Activated naive CD4-positive, alpha-beta T cell treated with anti-CD3 and anti-CD28 coated beads, Interleukin-2, amount 10 ng/mL, durations not matched to agents 7 days and 5 days (primary cell): ENCODE data around the gene SCFD2.
"Not testable (repeated sequence)": the region's sequence is repeated elsewhere in the genome, so short reads cannot be mapped to it uniquely, and the experiment has no call there.

Experiments used
- CTCF ChIA-PET: fragments of 350-600 bp; sonication (Branson Sonifier 250); formaldehyde crosslinking; loops from one replicate; lab custom pipeline; 2021; ENCODE audit warnings: antibody characterized with exemption; lab: Charles Lee
- DNase-seq: peaks from one replicate; pipeline ENCODE4 v3.0.0-alpha.2; 2020
- H3K27ac Mint-ChIP-seq: one replicate; pipeline ENCODE4 v1.8.0; 2021; ENCODE audit warnings: mild to moderate bottlenecking, moderate library complexity, mixed read lengths
- H3K27me3 Mint-ChIP-seq: one replicate; pipeline ENCODE4 v1.8.0; 2021; ENCODE audit warnings: mild to moderate bottlenecking, mixed read lengths
- H3K36me3 Mint-ChIP-seq: one replicate; pipeline ENCODE4 v1.8.0; 2021; ENCODE audit warnings: mixed read lengths
- H3K4me1 Mint-ChIP-seq: one replicate; pipeline ENCODE4 v1.8.0; 2021; ENCODE audit warnings: mixed read lengths
- H3K4me3 Mint-ChIP-seq: one replicate; pipeline ENCODE4 v1.8.0; 2021; ENCODE audit warnings: mild to moderate bottlenecking, moderate library complexity, mixed read lengths
- H3K9me3 Mint-ChIP-seq: one replicate; pipeline ENCODE4 v1.8.0; 2021; ENCODE audit warnings: mixed read lengths

Gene SCFD2

GRCh38 chr4:53365486-53366300 is at the start of gene SCFD2:
Gene SCFD2, minus strand, starts transcription at chr4:53366061.
- CTCF ChIA-PET = interaction anchor here (0.9 to 1.3 kb wide), 2 partner anchors 12 to 349 kb away, joined by 3 read pairs; partner anchors contain the start of gene FIP1L1
- Mint-ChIP-seq H3K27ac (peak within 1 kb of the TSS; percentile 98), H3K27me3 (peaks cover 10% of the 10 kb centered on the region), H3K4me1 (peaks cover 49% of the 10 kb centered on the region), H3K9me3 (no peaks in the 10 kb centered on the region), H3K36me3 (peaks cover 15% of the 10 kb centered on the region), H3K4me3 (peak within 1 kb of the TSS; percentile 96)
- peak; percentile 99 for DNase-seq

- DNase-seq, H3K27me3 Mint-ChIP-seq, CTCF ChIA-PET, H3K4me3 Mint-ChIP-seq, H3K9me3 Mint-ChIP-seq, H3K27ac Mint-ChIP-seq: not testable (repeated sequence)
- H3K4me1 Mint-ChIP-seq = peaks cover 36% of the 10 kb centered on the region
- H3K36me3 Mint-ChIP-seq = peaks cover 53% of the 10 kb centered on the region
These were observed 43.6 kb upstream of the SCFD2 start for GRCh38 chr4:53409479-53409878.

- Mint-ChIP-seq H3K4me1 (peaks cover 31% of the 10 kb centered on the region), H3K4me3 (no peak overlapping the region), H3K9me3 (no peaks in the 10 kb centered on the region), H3K36me3 (peaks cover 24% of the 10 kb centered on the region), H3K27me3 (no peaks in the 10 kb centered on the region), H3K27ac (no peak overlapping the region)
- CTCF ChIA-PET = no interaction called here
- no peak for DNase-seq
These were observed 14.4 kb upstream of the SCFD2 start for GRCh38 chr4:53380221-53380620.

- CTCF ChIA-PET = no interaction called here
- peak overlapping the region; percentile 92 for H3K27ac Mint-ChIP-seq
- peak overlapping the region; percentile 88 for H3K4me3 Mint-ChIP-seq
- peaks cover 31% of the 10 kb centered on the region for H3K4me1 Mint-ChIP-seq
- H3K36me3 Mint-ChIP-seq = peaks cover 14% of the 10 kb centered on the region
- H3K9me3 Mint-ChIP-seq = no peaks in the 10 kb centered on the region
- H3K27me3 Mint-ChIP-seq = peaks cover 3% of the 10 kb centered on the region
- DNase-seq = no peak
These were observed 12.3 kb upstream of the SCFD2 start for GRCh38 chr4:53378171-53378482.

- peak; percentile 96 for DNase-seq
- peaks cover 3% of the 10 kb centered on the region for H3K27me3 Mint-ChIP-seq
- H3K36me3 Mint-ChIP-seq = peaks cover 12% of the 10 kb centered on the region
- peaks cover 31% of the 10 kb centered on the region for H3K4me1 Mint-ChIP-seq
- CTCF ChIA-PET = interaction anchor here (0.7 kb wide), 1 partner anchor 11 kb away, joined by 3 read pairs; no protein-coding TSS in a partner anchor
- H3K4me3 Mint-ChIP-seq = peak within 1 kb of the TSS; percentile 88
- H3K9me3 Mint-ChIP-seq = no peaks in the 10 kb centered on the region
- peak within 1 kb of the TSS; percentile 92 for H3K27ac Mint-ChIP-seq
These were observed 11.7 kb upstream of the SCFD2 start, which contains the start of gene FIP1L1 for GRCh38 chr4:53377319-53378170. Gene FIP1L1, plus strand, starts transcription at chr4:53377641. Its CDS starts 198 bp downstream, at chr4:53377839.

- no peaks in the 10 kb centered on the region for H3K9me3 Mint-ChIP-seq
- peak overlapping the region; percentile 92 for H3K27ac Mint-ChIP-seq
- CTCF ChIA-PET = interaction anchor here (0.7 kb wide), 1 partner anchor 10 kb away, joined by 3 read pairs; no protein-coding TSS in a partner anchor
- H3K4me3 Mint-ChIP-seq = peak overlapping the region; percentile 88
- H3K27me3 Mint-ChIP-seq = peaks cover 3% of the 10 kb centered on the region
- H3K4me1 Mint-ChIP-seq = peaks cover 28% of the 10 kb centered on the region
- H3K36me3 Mint-ChIP-seq = peaks cover 9% of the 10 kb centered on the region
- DNase-seq = no peak
These were observed 11.0 kb upstream of the SCFD2 start for GRCh38 chr4:53376900-53377299.

GRCh38 chr4:53374777-53375258 is 9.0 kb upstream of the SCFD2 start:
- CTCF ChIA-PET = no interaction called here
- DNase-seq = no peak
- Mint-ChIP-seq H3K4me3 (no peak overlapping the region), H3K27ac (no peak overlapping the region), H3K27me3 (peaks cover 11% of the 10 kb centered on the region), H3K9me3 (no peaks in the 10 kb centered on the region), H3K4me1 (peaks cover 21% of the 10 kb centered on the region), H3K36me3 (peaks cover 3% of the 10 kb centered on the region)

GRCh38 chr4:53371843-53372521 is 6.1 kb upstream of the SCFD2 start:
- Mint-ChIP-seq H3K4me1 (peaks cover 5% of the 10 kb centered on the region), H3K27ac (no peak overlapping the region), H3K36me3 (no peaks in the 10 kb centered on the region), H3K9me3 (no peaks in the 10 kb centered on the region), H3K27me3 (peaks cover 12% of the 10 kb centered on the region), H3K4me3 (no peak overlapping the region)
- DNase-seq = no peak
- CTCF ChIA-PET = no interaction called here

GRCh38 chr4:53371049-53371448 is 5.2 kb upstream of the SCFD2 start:
- peaks cover 12% of the 10 kb centered on the region for H3K27me3 Mint-ChIP-seq
- peaks cover 10% of the 10 kb centered on the region for H3K4me1 Mint-ChIP-seq
- CTCF ChIA-PET = no interaction called here
- no peak for DNase-seq
- no peak overlapping the region for H3K4me3 Mint-ChIP-seq
- H3K9me3 Mint-ChIP-seq = no peaks in the 10 kb centered on the region
- no peak overlapping the region for H3K27ac Mint-ChIP-seq
- H3K36me3 Mint-ChIP-seq = no peaks in the 10 kb centered on the region

- no peak for DNase-seq
- peaks cover 1% of the 10 kb centered on the region for H3K36me3 Mint-ChIP-seq
- no peaks in the 10 kb centered on the region for H3K9me3 Mint-ChIP-seq
- no peak overlapping the region for H3K27ac Mint-ChIP-seq
- peaks cover 10% of the 10 kb centered on the region for H3K27me3 Mint-ChIP-seq
- H3K4me1 Mint-ChIP-seq = peaks cover 35% of the 10 kb centered on the region
- CTCF ChIA-PET = no interaction called here
- H3K4me3 Mint-ChIP-seq = no peak overlapping the region
These were observed 1.9 kb upstream of the SCFD2 start for GRCh38 chr4:53367721-53368120.

- peak overlapping the region; percentile 98 for H3K27ac Mint-ChIP-seq
- DNase-seq = no peak
- H3K36me3 Mint-ChIP-seq = peaks cover 11% of the 10 kb centered on the region
- H3K9me3 Mint-ChIP-seq = no peaks in the 10 kb centered on the region
- H3K4me1 Mint-ChIP-seq = peaks cover 45% of the 10 kb centered on the region
- H3K27me3 Mint-ChIP-seq = peaks cover 10% of the 10 kb centered on the region
- peak overlapping the region; percentile 96 for H3K4me3 Mint-ChIP-seq
- CTCF ChIA-PET = interaction anchor here (0.5 to 0.9 kb wide), 2 partner anchors 11 to 89 kb away, joined by 3 read pairs; partner anchors contain the start of gene FIP1L1
These were observed 448 bp upstream of the SCFD2 start for GRCh38 chr4:53366301-53366716.

GRCh38 chr4:53365121-53365485 is 758 bp downstream of the SCFD2 start:
- Mint-ChIP-seq H3K27ac (peak overlapping the region; percentile 98), H3K36me3 (peaks cover 20% of the 10 kb centered on the region), H3K4me1 (peaks cover 55% of the 10 kb centered on the region), H3K27me3 (peaks cover 5% of the 10 kb centered on the region), H3K4me3 (peak overlapping the region; percentile 96), H3K9me3 (no peaks in the 10 kb centered on the region)
- CTCF ChIA-PET = interaction anchor here (1.3 kb wide), 1 partner anchor 349 kb away, joined by 3 read pairs; no protein-coding TSS in a partner anchor
- DNase-seq = peak; percentile 27

GRCh38 chr4:53364624-53365023 is 1.2 kb downstream of the SCFD2 start:
- H3K9me3 Mint-ChIP-seq = no peaks in the 10 kb centered on the region
- H3K27me3 Mint-ChIP-seq = no peaks in the 10 kb centered on the region
- no peak for DNase-seq
- CTCF ChIA-PET = interaction anchor here (1.3 kb wide), 1 partner anchor 348 kb away, joined by 3 read pairs; no protein-coding TSS in a partner anchor
- peaks cover 58% of the 10 kb centered on the region for H3K4me1 Mint-ChIP-seq
- peak overlapping the region; percentile 96 for H3K4me3 Mint-ChIP-seq
- peaks cover 23% of the 10 kb centered on the region for H3K36me3 Mint-ChIP-seq
- peak overlapping the region; percentile 98 for H3K27ac Mint-ChIP-seq
